Nucleus accumbens (tissue), 56 donors: Measurements from ENCODE around the gene PRKD2.
A peak's percentile ranks its signal among the peaks of the same experiment; 100 is the strongest.
"Not testable (repeated sequence)": the region's sequence is repeated elsewhere in the genome, so short reads cannot be mapped to it uniquely, and the experiment has no call there.

Source experiments
- DNase-seq, 56 donors: peaks; one replicate each; lab custom pipeline; 2025; lab: John Stamatoyannopoulos, UW

PRKD2 gene

DNA sequence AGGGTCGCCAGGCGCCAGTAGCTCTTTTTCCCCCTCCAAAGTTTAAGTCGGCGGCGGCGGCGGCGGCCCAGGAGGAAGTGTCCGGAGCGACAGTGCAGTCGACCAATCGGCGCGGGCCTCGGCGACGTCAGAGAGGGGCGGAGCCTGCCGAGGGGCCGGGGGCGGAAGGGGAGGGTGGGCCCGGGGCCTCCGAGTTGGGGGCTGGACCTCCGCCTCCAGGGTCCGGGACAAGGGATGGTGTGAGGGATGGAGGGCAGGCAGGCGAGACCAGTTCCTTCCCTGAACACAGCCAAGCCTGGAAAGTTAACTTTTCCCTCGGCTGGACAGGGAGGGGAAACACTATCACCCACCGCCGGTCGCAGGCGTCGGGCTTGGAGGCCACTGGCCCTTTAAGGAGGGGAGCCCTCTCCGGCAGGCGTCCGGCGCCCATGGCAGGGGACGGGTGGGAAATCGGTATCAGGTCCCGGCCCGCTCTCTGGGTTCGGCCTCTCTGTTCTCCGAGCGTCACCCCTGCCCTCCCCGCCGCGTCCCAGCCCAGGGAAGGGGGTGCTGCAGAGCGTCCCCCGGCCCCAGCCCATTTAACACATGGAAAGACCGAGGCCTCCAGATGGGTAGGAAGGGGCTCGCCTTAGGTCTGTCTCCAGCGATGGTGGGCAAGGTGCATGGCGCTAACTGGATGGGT is at the start of gene PRKD2:
PRKD2 (minus strand) TSS at position 81 of the 682 bp plus-strand sequence. CDS start 744 bp downstream, outside the sequence.
- peak in 51 of 56 donors; percentile 35 to 88 (median 71) for DNase-seq

- no peak for DNase-seq
Measured at GRCh38 chr19:46764817-46765291, 47.9 kb upstream of the PRKD2 start.

GRCh38 chr19:46762245-46762890 is 45.5 kb upstream of the PRKD2 start:
- no peak for DNase-seq

DNA sequence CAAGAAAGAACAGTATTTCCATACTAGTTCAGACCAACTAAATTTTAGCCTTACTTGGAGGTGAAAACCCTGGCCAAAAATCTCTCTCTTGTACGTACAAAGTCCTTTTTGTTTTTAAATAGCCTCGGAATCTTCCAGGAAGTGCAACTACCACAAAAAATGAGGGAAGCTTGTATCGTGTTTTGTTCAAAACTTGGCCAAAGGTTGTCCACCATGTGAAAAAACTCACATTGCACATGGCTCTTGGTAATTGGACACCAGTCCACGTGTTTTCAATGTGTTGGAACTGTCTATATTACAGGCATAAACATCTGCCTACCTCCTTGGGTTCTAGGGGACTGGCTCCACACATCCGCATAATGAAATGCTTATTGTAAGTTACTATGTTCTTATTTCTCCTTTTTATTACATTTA is 44.5 kb upstream of the PRKD2 start:
- DNase-seq = no peak

DNA sequence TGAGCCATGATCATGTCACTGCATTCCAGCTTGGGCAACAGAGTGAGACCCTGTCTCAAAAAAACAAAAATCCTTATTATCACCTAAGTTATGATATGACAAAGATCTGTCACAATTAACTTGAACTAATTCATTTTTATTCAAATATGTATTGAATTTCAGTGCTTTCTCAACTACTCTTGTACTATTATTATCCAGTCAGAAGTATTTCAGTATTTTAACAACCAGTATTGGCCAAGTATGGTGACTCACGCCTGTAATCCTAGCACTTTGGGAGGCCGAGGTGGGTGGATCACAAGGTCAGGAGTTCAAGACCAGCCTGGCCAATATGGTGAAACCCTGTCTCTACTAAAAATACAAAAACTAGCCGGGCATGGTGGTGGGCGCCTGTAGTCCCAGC is 44.0 kb upstream of the PRKD2 start:
- not testable (repeated sequence) for DNase-seq

- no peak for DNase-seq
Measured at GRCh38 chr19:46760363-46760762, 43.4 kb upstream of the PRKD2 start.

GRCh38 chr19:46759817-46760333 is 43.0 kb upstream of the PRKD2 start:
- DNase-seq = no peak

- DNase-seq = no peak
Measured at GRCh38 chr19:46759206-46759605, 42.3 kb upstream of the PRKD2 start.

GRCh38 chr19:46756544-46756888 is 39.6 kb upstream of the PRKD2 start:
- no peak for DNase-seq

DNA sequence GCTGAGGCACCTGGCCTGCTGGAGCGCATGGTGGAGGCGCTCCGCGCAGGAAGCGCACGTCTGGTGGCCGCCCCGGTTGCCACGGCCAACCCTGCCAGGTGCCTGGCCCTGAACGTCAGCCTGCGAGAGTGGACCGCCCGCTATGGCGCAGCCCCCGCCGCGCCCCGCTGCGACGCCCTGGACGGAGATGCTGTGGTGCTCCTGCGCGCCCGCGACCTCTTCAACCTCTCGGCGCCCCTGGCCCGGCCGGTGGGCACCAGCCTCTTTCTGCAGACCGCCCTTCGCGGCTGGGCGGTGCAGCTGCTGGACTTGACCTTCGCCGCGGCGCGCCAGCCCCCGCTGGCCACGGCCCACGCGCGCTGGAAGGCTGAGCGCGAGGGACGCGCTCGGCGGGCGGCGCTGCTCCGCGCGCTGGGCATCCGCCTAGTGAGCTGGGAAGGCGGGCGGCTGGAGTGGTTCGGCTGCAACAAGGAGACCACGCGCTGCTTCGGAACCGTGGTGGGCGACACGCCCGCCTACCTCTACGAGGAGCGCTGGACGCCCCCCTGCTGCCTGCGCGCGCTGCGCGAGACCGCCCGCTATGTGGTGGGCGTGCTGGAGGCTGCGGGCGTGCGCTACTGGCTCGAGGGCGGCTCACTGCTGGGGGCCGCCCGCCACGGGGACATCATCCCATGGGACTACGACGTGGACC is 39.1 kb upstream of the PRKD2 start:
- DNase-seq = no peak

GRCh38 chr19:46755077-46755852 is 38.4 kb upstream of the PRKD2 start:
- no peak for DNase-seq

DNA sequence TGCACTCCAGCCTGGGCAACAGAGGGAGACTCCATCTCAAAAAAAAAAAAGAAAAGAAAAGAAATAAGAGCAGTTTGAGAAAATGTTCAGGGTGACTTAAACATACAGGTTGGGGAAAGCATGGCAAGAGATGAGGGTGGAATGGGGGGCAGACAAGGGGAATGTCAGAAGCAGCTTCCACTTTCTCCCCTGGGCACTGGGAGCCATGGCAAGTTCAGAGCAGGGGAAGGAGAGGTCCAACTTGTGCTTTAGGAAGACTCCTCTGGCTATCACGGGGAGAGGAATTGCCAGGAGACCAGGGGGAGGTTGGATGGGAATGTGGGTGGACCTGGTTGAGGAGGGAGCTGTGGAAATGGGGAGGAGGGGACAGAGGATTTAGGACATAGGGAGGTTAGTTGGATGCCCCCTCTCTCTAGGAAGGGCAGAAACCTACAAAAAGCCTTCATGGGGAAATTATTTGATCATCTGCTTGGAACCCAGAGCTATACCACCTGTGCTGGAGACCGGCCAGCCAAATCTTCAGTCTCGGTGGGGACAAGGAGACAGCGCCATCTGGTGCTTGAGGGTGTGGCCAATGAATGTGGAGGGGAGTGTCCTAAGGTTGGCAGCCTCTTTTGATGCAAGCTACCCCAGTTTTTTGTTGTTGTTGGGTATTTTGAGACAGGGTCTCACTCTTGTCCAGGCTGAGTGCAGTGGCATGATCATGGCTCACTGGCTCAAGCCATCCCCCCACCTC is 36.7 kb upstream of the PRKD2 start:
- DNase-seq = peak in 6 of 56 donors; percentile 9 to 56 (median 32)

DNA sequence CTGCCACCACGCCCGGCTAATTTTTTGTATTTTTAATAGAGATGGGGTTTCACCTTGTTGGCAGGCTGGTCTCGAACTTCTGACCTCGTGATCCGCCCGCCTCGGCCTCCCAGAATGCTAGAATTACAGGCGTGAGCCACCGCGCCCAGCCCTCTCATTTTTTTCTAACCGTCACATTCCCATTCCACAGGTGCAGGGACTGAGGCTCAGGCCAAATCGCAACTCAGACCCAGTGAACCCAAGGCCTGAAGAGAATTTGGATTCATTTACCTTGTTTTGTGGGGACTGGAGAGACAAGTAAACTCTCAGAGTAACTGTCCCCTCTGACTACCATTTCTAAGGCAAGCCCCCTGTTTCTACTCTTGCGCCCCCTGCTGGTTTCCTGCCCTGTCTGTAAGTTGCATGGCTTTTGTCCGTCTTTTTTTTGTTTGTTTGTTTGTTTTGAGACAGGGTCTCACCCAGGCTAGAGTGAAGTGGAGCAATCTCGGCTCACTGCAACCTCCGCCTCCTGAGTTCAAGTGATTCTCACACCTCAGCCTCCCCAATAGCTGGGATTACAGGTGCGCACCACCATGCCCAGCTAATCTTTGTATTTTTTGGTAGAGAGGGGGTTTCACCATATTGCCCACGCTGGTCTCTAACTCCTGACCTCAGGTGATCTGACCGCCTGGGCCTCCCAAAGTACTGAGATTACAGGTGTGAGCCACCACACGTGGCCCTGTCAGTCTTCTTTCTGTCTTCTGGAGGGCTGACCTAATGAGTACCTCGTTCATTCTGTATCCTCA is 31.6 kb upstream of the PRKD2 start:
- DNase-seq = peak in 24 of 56 donors; percentile 8 to 65 (median 24)

GRCh38 chr19:46746281-46747057 is 29.6 kb upstream of the PRKD2 start, which contains the start of gene STRN4:
STRN4 (minus strand) TSS chr19:46746450; CDS start chr19:46746430, 20 bp downstream.
- peak in 37 of 56 donors; percentile 23 to 73 (median 52) for DNase-seq

DNA sequence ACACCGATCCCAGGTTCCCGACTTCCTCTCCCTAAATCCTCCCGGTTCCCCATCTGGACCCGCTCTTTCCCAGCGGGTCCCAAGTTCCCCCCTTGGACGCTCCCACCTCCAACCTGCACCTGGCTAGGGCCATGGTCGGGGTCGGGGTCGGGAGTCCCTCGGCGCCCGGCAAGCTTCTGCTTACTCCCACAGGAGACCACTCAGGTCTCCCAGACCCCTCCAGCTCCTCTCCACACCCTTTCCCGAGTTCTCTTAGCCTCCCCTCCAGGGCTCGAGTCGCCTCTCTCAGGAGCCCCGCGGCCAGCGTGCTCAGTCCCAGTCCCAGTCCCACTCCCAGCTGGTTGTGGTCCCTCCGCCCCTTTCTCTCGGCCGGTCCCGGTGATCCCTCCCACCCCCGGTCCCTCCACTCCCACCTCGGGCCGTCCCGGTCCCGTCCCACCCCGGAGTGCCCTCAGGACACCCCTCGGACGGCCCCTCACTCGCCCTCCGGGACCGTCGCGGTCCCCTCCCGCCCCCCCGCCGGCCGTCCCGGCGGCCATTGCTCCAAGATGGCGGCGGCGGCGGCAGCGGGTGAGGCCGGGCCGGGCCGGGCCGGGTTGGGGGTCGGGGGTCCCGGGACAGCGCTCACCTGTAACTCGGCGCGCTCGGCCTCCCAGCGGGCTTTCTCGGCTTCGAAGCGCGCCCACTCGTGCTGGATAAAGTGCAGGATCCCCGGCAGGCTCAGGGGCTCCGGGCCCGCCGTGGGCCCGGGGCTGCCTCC is 28.8 kb upstream of the PRKD2 start, which contains the start of gene FKRP:
FKRP (plus strand) TSS at position 537 of the 760 bp plus-strand sequence. CDS start 9,394 bp downstream, outside the sequence.
- peak in 25 of 56 donors; percentile 15 to 66 (median 40) for DNase-seq

GRCh38 chr19:46745030-46745429 is 28.1 kb upstream of the PRKD2 start:
- DNase-seq = no peak
